ENCODE data around the gene LGALSL.
"Not testable (repeated sequence)": the region's sequence is repeated elsewhere in the genome, so short reads cannot be mapped to it uniquely, and the experiment has no call there.

Gene LGALSL

DNA sequence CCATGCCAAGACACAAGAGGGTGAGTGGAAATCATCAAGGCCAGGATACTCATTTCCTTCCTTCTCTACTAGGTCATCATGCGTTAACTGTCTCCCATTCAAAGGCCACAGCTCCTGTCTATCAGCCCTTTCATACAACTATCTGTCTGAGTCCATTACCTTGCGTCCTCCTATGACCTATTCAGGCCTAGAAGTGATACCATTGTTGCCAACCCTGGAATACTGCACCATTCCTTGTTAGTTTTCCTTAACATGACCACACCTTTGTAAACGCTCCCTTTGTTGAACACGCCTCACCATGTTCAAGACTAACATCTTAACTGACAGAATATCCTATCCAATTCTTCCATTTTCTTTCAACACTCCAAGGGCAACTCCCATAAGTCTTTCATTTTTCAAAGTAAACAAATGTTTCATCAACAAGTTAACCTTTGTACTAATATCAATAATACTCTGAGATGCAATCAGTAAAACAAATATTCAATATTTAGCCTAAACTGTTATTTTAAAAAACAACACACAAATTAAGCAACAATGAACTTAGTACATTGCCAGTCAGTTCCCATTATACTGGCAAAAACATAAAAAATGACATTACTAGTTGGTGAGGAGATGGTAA lies 19.8 kb upstream of the LGALSL start:
- H3K4me1 Mint-ChIP-seq: peaks cover 1% of the 10 kb centered on the region
- no peaks in the 10 kb centered on the region for H3K27me3 Mint-ChIP-seq (ENCODE audit: low read depth, poor library complexity)
- H3K9me3 Mint-ChIP-seq: peaks cover 26% of the 10 kb centered on the region
- H3K27ac Mint-ChIP-seq: no peak overlapping the region
- H3K4me3 Mint-ChIP-seq: no peak overlapping the region
- no peak for DNase-seq
- TF ChIP-seq, protein P1, sequence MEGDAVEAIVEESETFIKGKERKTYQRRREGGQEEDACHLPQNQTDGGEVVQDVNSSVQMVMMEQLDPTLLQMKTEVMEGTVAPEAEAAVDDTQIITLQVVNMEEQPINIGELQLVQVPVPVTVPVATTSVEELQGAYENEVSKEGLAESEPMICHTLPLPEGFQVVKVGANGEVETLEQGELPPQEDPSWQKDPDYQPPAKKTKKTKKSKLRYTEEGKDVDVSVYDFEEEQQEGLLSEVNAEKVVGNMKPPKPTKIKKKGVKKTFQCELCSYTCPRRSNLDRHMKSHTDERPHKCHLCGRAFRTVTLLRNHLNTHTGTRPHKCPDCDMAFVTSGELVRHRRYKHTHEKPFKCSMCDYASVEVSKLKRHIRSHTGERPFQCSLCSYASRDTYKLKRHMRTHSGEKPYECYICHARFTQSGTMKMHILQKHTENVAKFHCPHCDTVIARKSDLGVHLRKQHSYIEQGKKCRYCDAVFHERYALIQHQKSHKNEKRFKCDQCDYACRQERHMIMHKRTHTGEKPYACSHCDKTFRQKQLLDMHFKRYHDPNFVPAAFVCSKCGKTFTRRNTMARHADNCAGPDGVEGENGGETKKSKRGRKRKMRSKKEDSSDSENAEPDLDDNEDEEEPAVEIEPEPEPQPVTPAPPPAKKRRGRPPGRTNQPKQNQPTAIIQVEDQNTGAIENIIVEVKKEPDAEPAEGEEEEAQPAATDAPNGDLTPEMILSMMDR (IDR thresholded peaks at IDR 0.05): no peak
- peaks cover 11% of the 10 kb centered on the region for H3K36me3 Mint-ChIP-seq (ENCODE audit: low read depth)

DNA sequence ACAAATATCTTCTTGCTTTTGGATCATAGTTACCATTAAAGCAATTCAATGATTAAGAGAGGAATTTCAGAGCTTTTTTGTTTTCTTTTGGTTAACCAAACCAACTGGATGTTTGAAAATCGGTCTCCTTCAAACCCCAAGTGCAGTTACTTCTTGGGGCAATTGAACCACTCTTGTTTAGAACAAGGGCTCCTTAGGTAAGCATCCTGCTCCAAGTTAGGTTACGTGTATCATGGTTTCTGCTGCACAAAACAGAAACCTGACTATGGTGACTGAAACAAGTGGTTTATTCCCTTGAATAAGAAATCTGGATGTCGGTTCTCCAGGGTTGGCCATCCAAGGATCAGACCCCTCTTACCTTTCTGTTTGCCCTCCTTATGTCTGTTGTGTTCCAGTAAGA lies 16.1 kb upstream of the LGALSL start:
- DNase-seq: no peak
- peaks cover 14% of the 10 kb centered on the region for H3K4me1 Mint-ChIP-seq

GRCh38 chr2:64439194-64439593 lies 14.8 kb upstream of the LGALSL start:
- Mint-ChIP-seq H3K27me3 (ENCODE audit: low read depth, poor library complexity) (no peaks in the 10 kb centered on the region), H3K9me3 (no peaks in the 10 kb centered on the region), H3K4me1 (peaks cover 19% of the 10 kb centered on the region), H3K27ac (no peak overlapping the region), H3K36me3 (ENCODE audit: low read depth) (no peaks in the 10 kb centered on the region), H3K4me3 (no peak overlapping the region)
- DNase-seq: no peak
- TF ChIP-seq, protein P1 (IDR thresholded peaks at IDR 0.05): no peak

More for the DNA sequence above, 16.1 kb upstream of the LGALSL start:
- Mint-ChIP-seq H3K9me3 (peaks cover 3% of the 10 kb centered on the region), H3K36me3 (ENCODE audit: low read depth) (peaks cover 5% of the 10 kb centered on the region), H3K27me3 (ENCODE audit: low read depth, poor library complexity) (no peaks in the 10 kb centered on the region), H3K4me3 (no peak overlapping the region), H3K27ac (no peak overlapping the region)
- TF ChIP-seq, protein P1 (IDR thresholded peaks at IDR 0.05): no peak

DNA sequence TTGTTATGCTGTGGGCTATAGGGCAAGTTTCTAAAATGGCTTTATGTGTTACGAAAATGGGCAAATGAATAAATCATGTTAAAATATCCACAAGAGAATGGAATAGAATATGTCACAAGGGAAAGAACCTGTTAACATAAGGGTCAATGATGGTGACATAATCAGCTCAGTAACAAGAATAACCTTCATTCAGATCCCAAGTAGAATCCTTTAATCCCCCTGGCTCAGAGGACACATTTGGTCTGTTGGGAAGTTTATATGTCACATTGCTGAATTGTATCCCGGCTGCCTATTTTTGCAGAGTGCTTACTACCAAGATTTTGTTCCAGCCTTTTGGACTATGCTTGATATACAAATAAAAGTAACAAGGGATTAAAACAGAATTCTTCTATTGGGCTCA lies 13.1 kb upstream of the LGALSL start:
- no peak overlapping the region for H3K4me3 Mint-ChIP-seq
- TF ChIP-seq, protein P1 (IDR thresholded peaks at IDR 0.05): no peak
- H3K9me3 Mint-ChIP-seq: no peaks in the 10 kb centered on the region
- H3K4me1 Mint-ChIP-seq: peaks cover 19% of the 10 kb centered on the region
- DNase-seq: no peak
- peaks cover 4% of the 10 kb centered on the region for H3K27me3 Mint-ChIP-seq (ENCODE audit: low read depth, poor library complexity)
- no peak overlapping the region for H3K27ac Mint-ChIP-seq
- no peaks in the 10 kb centered on the region for H3K36me3 Mint-ChIP-seq (ENCODE audit: low read depth)

GRCh38 chr2:64442277-64442676 lies 11.7 kb upstream of the LGALSL start:
- peaks cover 11% of the 10 kb centered on the region for H3K27me3 Mint-ChIP-seq (ENCODE audit: low read depth, poor library complexity)
- H3K27ac Mint-ChIP-seq: no peak overlapping the region
- peaks cover 19% of the 10 kb centered on the region for H3K4me1 Mint-ChIP-seq
- no peaks in the 10 kb centered on the region for H3K9me3 Mint-ChIP-seq
- DNase-seq: no peak
- H3K4me3 Mint-ChIP-seq: no peak overlapping the region
- TF ChIP-seq, protein P1 (IDR thresholded peaks at IDR 0.05): no peak
- H3K36me3 Mint-ChIP-seq (ENCODE audit: low read depth): no peaks in the 10 kb centered on the region

- Mint-ChIP-seq H3K27ac (no peak overlapping the region), H3K9me3 (no peaks in the 10 kb centered on the region), H3K4me3 (no peak overlapping the region), H3K27me3 (ENCODE audit: low read depth, poor library complexity) (peaks cover 11% of the 10 kb centered on the region), H3K4me1 (peaks cover 19% of the 10 kb centered on the region), H3K36me3 (ENCODE audit: low read depth) (no peaks in the 10 kb centered on the region)
- TF ChIP-seq, protein P1 (IDR thresholded peaks at IDR 0.05): no peak
- DNase-seq: no peak
Observed at GRCh38 chr2:64442801-64443429, 11.0 kb upstream of the LGALSL start.

DNA sequence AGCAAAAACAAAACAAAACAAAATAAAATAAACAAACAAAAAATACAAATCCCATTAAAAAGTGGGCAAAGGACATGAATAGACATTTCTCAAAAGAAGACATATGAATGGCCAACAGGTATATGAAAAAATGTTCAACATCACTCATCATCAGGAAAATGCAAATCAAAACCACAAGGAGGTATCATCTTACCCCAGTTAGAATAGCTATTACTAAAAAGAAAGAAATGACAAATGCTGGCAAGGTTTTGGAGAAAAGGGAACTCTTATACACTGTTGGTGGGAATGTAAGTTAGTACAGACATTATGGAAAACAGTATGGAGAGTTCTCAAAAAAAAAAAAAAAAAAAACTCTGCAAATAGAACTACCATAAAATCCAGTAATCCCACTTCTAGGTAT lies 8.0 kb upstream of the LGALSL start:
- H3K27ac Mint-ChIP-seq; H3K36me3 Mint-ChIP-seq (ENCODE audit: low read depth); H3K9me3 Mint-ChIP-seq; H3K4me3 Mint-ChIP-seq; DNase-seq: not testable (repeated sequence)
- H3K4me1 Mint-ChIP-seq: peaks cover 13% of the 10 kb centered on the region
- H3K27me3 Mint-ChIP-seq (ENCODE audit: low read depth, poor library complexity): peaks cover 15% of the 10 kb centered on the region
